ENCODE data around the gene TLL2.

DNA sequence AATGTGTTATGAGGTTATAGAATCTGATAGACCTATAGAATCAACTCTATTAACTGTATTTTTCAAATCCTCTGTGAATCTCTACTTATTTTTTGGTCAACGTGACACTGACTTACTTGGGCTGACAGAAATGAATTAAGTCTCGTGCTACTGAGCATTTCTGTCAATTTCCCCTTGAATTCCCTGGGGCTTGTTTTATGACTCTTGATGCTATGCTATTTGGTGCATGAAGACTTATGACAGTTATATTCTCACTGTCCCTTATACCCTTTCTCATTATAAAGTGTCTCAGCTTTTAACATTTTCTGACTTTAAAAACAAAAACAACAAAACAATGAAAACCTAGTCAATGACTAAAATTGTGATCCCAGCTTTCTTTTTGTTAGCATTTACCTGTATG is 86.4 kb downstream of the TLL2 start:
- TF ChIP-seq EZH2 (IDR thresholded peaks at IDR 0.05) (no peak), POLR2AphosphoS5 (IDR thresholded peaks at IDR 0.05; ENCODE audit: borderline replicate concordance, low read depth, low read length) (no peak), FOXP2 (optimal IDR thresholded peaks at IDR 0.05; ENCODE audit: control extremely low read depth, extremely low read length, insufficient read depth) (no peak)
